OCI-LY3 (cell line): Measurements from ENCODE around the gene AGRN.
"Not testable (repeated sequence)": the region's sequence is repeated elsewhere in the genome, so short reads cannot be mapped to it uniquely, and the experiment has no call there.

Experiments used
- EZH2phosphoT487 ChIP-seq: fragments of 200-600 bp; shearing (Covaris generic); IDR thresholded peaks from 2 replicates; pipeline ENCODE4 v1.6.1; 2018; ENCODE audit warnings: antibody characterized with exemption, mixed run types, low read depth
- TF ChIP-seq, protein P1 (sequence below): fragments of 200-600, 300-600 bp; sonication (generic); IDR thresholded peaks from 2 replicates; pipeline ENCODE4 v1.5.1; 2014; ENCODE audit warnings: antibody characterized with exemption, low read length, low read depth

DNA sequence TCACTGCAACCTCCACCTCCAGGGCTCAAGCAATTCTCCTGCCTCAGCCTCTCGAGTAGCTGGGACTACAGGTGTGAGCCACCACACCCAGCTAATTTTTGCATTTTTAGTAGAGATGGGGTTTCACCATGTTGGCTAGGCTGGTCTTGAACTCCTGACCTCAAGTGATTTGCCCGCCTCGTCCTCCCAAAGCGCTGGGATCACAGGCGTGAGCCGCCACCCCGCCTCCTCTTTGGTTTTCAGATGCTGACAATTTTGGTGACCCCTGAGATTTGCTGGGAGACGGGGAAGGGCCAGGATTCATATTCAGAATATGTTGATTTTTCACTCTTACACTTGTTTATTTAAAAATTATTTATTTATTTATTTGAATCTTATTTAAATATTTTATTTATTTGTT lies 9.8 kb upstream of the AGRN start:
- TF ChIP-seq, protein P1, sequence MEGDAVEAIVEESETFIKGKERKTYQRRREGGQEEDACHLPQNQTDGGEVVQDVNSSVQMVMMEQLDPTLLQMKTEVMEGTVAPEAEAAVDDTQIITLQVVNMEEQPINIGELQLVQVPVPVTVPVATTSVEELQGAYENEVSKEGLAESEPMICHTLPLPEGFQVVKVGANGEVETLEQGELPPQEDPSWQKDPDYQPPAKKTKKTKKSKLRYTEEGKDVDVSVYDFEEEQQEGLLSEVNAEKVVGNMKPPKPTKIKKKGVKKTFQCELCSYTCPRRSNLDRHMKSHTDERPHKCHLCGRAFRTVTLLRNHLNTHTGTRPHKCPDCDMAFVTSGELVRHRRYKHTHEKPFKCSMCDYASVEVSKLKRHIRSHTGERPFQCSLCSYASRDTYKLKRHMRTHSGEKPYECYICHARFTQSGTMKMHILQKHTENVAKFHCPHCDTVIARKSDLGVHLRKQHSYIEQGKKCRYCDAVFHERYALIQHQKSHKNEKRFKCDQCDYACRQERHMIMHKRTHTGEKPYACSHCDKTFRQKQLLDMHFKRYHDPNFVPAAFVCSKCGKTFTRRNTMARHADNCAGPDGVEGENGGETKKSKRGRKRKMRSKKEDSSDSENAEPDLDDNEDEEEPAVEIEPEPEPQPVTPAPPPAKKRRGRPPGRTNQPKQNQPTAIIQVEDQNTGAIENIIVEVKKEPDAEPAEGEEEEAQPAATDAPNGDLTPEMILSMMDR = not testable (repeated sequence)
- not testable (repeated sequence) for TF ChIP-seq EZH2phosphoT487
